GM19238 (cell line): ENCODE results near the gene GRIN3A.
"Not testable (repeated sequence)": the region's sequence is repeated elsewhere in the genome, so short reads cannot be mapped to it uniquely, and the experiment has no call there.

Source experiments
- DNase-seq: peaks from one replicate; pipeline ENCODE4 v3.0.0; 2011; ENCODE audit warnings: low spot score; ENCODE audit not compliant: insufficient read length

The GRIN3A gene

GRCh38 chr9:101738566-101739183 lies at the start of gene GRIN3A:
TSS of gene GRIN3A (minus strand) at chr9:101738647. CDS start at chr9:101737979, 668 bp downstream.
- no peak for DNase-seq

GRCh38 chr9:101787891-101788290 lies 49.4 kb upstream of the GRIN3A start:
- no peak for DNase-seq

GRCh38 chr9:101778332-101778731 lies 39.9 kb upstream of the GRIN3A start:
- no peak for DNase-seq

GRCh38 chr9:101764472-101764871 lies 26.0 kb upstream of the GRIN3A start:
- no peak for DNase-seq

- DNase-seq: no peak
Observed at GRCh38 chr9:101758304-101758930, 20.0 kb upstream of the GRIN3A start.

GRCh38 chr9:101753716-101754115 lies 15.3 kb upstream of the GRIN3A start:
- DNase-seq: no peak

- no peak for DNase-seq
Observed at GRCh38 chr9:101751895-101752294, 13.4 kb upstream of the GRIN3A start.

GRCh38 chr9:101739311-101739710 lies 864 bp upstream of the GRIN3A start:
- no peak for DNase-seq

- DNase-seq: no peak
Observed at GRCh38 chr9:101737705-101738565, 512 bp downstream of the GRIN3A start.

GRCh38 chr9:101737165-101737704 lies 1.2 kb downstream of the GRIN3A start:
- no peak for DNase-seq

GRCh38 chr9:101736717-101737116 lies 1.7 kb downstream of the GRIN3A start:
- no peak for DNase-seq

- no peak for DNase-seq
Observed at GRCh38 chr9:101731429-101731828, 7.0 kb downstream of the GRIN3A start.

- DNase-seq: no peak
Observed at GRCh38 chr9:101727612-101728524, 10.6 kb downstream of the GRIN3A start.

- DNase-seq: not testable (repeated sequence)
Observed at GRCh38 chr9:101724271-101724670, 14.2 kb downstream of the GRIN3A start.

- DNase-seq: no peak
Observed at GRCh38 chr9:101718192-101718591, 20.3 kb downstream of the GRIN3A start.

GRCh38 chr9:101716629-101717028 lies 21.8 kb downstream of the GRIN3A start:
- DNase-seq: no peak

- no peak for DNase-seq
Observed at GRCh38 chr9:101711330-101711941, 27.0 kb downstream of the GRIN3A start.

- DNase-seq: no peak
Observed at GRCh38 chr9:101708855-101709254, 29.6 kb downstream of the GRIN3A start.

- DNase-seq: no peak
Observed at GRCh38 chr9:101707721-101708120, 30.7 kb downstream of the GRIN3A start.

GRCh38 chr9:101706997-101707396 lies 31.4 kb downstream of the GRIN3A start:
- no peak for DNase-seq
